GM12891 (cell line): ENCODE results near the gene HDAC4.

Experiments used
- POLR2A ChIP-seq: IDR thresholded peaks from 2 replicates; pipeline ENCODE4 v1.6.1; 2011; ENCODE audit warnings: low read depth, low read length, control low read depth
- TAF1 ChIP-seq: IDR thresholded peaks from 2 replicates; pipeline ENCODE4 v1.6.1; 2011; ENCODE audit warnings: low read depth, low read length, control low read depth

DNA sequence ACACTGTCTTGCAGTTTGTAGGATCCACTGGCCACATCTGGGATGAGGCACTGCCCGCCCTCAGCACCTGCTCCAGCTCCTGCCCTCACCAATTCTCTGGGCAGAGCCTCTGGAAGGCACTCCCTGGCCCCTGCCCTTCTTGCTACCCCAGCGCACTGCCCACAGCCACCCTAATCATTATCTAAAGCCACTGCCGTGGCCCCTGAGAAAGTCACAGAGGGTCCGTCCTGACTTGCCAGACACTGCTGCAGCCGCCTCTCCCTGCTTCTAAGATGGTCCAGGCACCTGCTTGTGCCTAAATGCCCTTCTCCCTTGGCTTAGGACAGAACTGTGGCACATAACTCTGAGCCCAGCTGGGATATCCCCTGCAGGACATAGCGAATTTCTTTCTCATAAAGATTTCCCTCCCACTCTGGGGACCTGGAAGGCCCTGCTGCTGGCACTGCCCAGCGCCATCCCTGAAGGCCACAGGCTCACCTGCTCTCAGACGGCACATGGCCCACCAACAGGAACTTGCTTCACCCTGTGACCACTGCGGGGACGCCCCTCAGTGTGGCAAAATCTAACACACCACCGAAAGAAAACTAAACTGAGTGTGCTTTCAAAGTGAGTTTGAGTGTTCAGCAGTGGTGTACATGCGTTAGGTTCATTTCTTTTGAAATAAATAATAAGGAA lies 244.9 kb downstream of the HDAC4 start:
- TF ChIP-seq POLR2A (no peak), TAF1 (no peak)
